ENCODE results near the gene FAM163B. TPM values are rescaled to one million over a fixed set of nuclear protein-coding genes. Genes with fewer than 3 reads are reported as not detected.

The FAM163B gene
- total RNA-seq, 1 donor from 2014 or later: not detected

- no peak for ATAC-seq (ENCODE audit: low read depth)
- DNase-seq: no peak
- Mint-ChIP-seq H3K4me1 (peaks cover 21% of the 10 kb centered on the region), H3K9me3 (no peaks in the 10 kb centered on the region), H3K4me3 (no peak overlapping the region), H3K27ac (no peak overlapping the region), H3K27me3 (peaks cover 15% of the 10 kb centered on the region), H3K36me3 (ENCODE audit: low read depth) (no peaks in the 10 kb centered on the region)
- intact Hi-C loops (cut with micrococcal nuclease): no loop called here
- CTCF ChIA-PET: no interaction called here
- no peak for TF ChIP-seq CTCF (IDR thresholded peaks at IDR 0.05)
- POLR2A ChIA-PET: no interaction called here
Observed at GRCh38 chr9:133557581-133557980, 51.6 kb downstream of the FAM163B start.

- TF ChIP-seq CTCF (IDR thresholded peaks at IDR 0.05): no peak
- Mint-ChIP-seq H3K9me3 (no peaks in the 10 kb centered on the region), H3K27me3 (peaks cover 17% of the 10 kb centered on the region), H3K4me1 (peaks cover 21% of the 10 kb centered on the region), H3K4me3 (no peak overlapping the region), H3K36me3 (ENCODE audit: low read depth) (no peaks in the 10 kb centered on the region), H3K27ac (no peak overlapping the region)
- intact Hi-C loops (cut with micrococcal nuclease): no loop called here
- ATAC-seq (ENCODE audit: low read depth) (no peak), DNase-seq (no peak)
- ChIA-PET POLR2A (no interaction called here), CTCF (no interaction called here)
Observed at GRCh38 chr9:133556354-133556753, 52.8 kb downstream of the FAM163B start.

GRCh38 chr9:133554729-133555128 lies 54.5 kb downstream of the FAM163B start:
- Mint-ChIP-seq H3K4me3 (no peak overlapping the region), H3K9me3 (no peaks in the 10 kb centered on the region), H3K4me1 (peaks cover 21% of the 10 kb centered on the region), H3K27ac (no peak overlapping the region), H3K27me3 (peaks cover 16% of the 10 kb centered on the region), H3K36me3 (ENCODE audit: low read depth) (no peaks in the 10 kb centered on the region)
- DNase-seq: no peak
- ATAC-seq (ENCODE audit: low read depth): no peak
- intact Hi-C loops (cut with micrococcal nuclease): no loop called here
- TF ChIP-seq CTCF (IDR thresholded peaks at IDR 0.05): no peak
- CTCF ChIA-PET: no interaction called here
- POLR2A ChIA-PET: no interaction called here

- intact Hi-C loops (cut with micrococcal nuclease): no loop called here
- POLR2A ChIA-PET: no interaction called here
- no peak for ATAC-seq (ENCODE audit: low read depth)
- CTCF ChIA-PET: no interaction called here
- no peak for DNase-seq
- H3K36me3 Mint-ChIP-seq (ENCODE audit: low read depth): no peaks in the 10 kb centered on the region
- H3K27ac Mint-ChIP-seq: no peak overlapping the region
- H3K27me3 Mint-ChIP-seq: peaks cover 13% of the 10 kb centered on the region
- TF ChIP-seq CTCF (IDR thresholded peaks at IDR 0.05): no peak
- H3K4me1 Mint-ChIP-seq: peaks cover 21% of the 10 kb centered on the region
- no peaks in the 10 kb centered on the region for H3K9me3 Mint-ChIP-seq
- H3K4me3 Mint-ChIP-seq: no peak overlapping the region
Observed at GRCh38 chr9:133553973-133554713, 55.0 kb downstream of the FAM163B start.

GRCh38 chr9:133553123-133553522 lies 56.1 kb downstream of the FAM163B start:
- Mint-ChIP-seq H3K27me3 (peaks cover 8% of the 10 kb centered on the region), H3K27ac (no peak overlapping the region), H3K9me3 (no peaks in the 10 kb centered on the region), H3K4me1 (peaks cover 11% of the 10 kb centered on the region), H3K4me3 (no peak overlapping the region), H3K36me3 (ENCODE audit: low read depth) (no peaks in the 10 kb centered on the region)
- intact Hi-C loops (cut with micrococcal nuclease): no loop called here
- ChIA-PET POLR2A (no interaction called here), CTCF (no interaction called here)
- no peak for ATAC-seq (ENCODE audit: low read depth)
- TF ChIP-seq CTCF (IDR thresholded peaks at IDR 0.05): no peak
- no peak for DNase-seq

All from activated B cell treated with CpG ODN at 0.5 μM for 24 hours (primary cell).